MM.1S (cell line): ENCODE results near the gene ATG5.

Experiments
- CTCF ChIP-seq: fragments of 300-600 bp; sonication (generic); IDR thresholded peaks from 2 replicates; pipeline ENCODE4 v1.5.1; 2016; ENCODE audit warnings: antibody characterized with exemption, low read length, mixed read lengths
- EZH2 ChIP-seq: fragments of 300-600 bp; sonication (generic); optimal IDR thresholded peaks from 2 replicates; pipeline ENCODE3; 2017; ENCODE audit warnings: low read depth, mild to moderate bottlenecking, antibody characterized with exemption, low read length, mixed read lengths

- TF ChIP-seq CTCF = no peak
- TF ChIP-seq EZH2 = no peak
These were observed 178.1 kb downstream of the ATG5 start for GRCh38 chr6:106147476-106147875.
